Neuron (in vitro differentiated cells): Measurements from ENCODE around the gene TGM1.
"Not testable (repeated sequence)": the region's sequence is repeated elsewhere in the genome, so short reads cannot be mapped to it uniquely, and the experiment has no call there.

ENCODE experiments used
- H2AFZ ChIP-seq: one replicate; pipeline ENCODE4 v1.6.1; 2013; ENCODE audit warnings: low read depth, mild to moderate bottlenecking, inconsistent platforms, low read length, moderate library complexity
- H3K27me3 ChIP-seq: one replicate; pipeline ENCODE4 v1.6.1; 2013; ENCODE audit warnings: low read length; ENCODE audit not compliant: insufficient read depth
- H3K36me3 ChIP-seq: one replicate; pipeline ENCODE4 v1.6.1; 2013; ENCODE audit warnings: low read length; ENCODE audit not compliant: insufficient read depth
- H3K4me1 ChIP-seq: one replicate; pipeline ENCODE4 v1.6.1; 2013; ENCODE audit warnings: low read length; ENCODE audit not compliant: insufficient read depth
- H3K4me3 ChIP-seq: 2 replicates; pipeline ENCODE4 v1.5.1; 2013; ENCODE audit warnings: mild to moderate bottlenecking, low read length, moderate library complexity
- H3K9me3 ChIP-seq: one replicate; pipeline ENCODE4 v1.6.1; 2013; ENCODE audit warnings: low read length

TGM1 gene

DNA sequence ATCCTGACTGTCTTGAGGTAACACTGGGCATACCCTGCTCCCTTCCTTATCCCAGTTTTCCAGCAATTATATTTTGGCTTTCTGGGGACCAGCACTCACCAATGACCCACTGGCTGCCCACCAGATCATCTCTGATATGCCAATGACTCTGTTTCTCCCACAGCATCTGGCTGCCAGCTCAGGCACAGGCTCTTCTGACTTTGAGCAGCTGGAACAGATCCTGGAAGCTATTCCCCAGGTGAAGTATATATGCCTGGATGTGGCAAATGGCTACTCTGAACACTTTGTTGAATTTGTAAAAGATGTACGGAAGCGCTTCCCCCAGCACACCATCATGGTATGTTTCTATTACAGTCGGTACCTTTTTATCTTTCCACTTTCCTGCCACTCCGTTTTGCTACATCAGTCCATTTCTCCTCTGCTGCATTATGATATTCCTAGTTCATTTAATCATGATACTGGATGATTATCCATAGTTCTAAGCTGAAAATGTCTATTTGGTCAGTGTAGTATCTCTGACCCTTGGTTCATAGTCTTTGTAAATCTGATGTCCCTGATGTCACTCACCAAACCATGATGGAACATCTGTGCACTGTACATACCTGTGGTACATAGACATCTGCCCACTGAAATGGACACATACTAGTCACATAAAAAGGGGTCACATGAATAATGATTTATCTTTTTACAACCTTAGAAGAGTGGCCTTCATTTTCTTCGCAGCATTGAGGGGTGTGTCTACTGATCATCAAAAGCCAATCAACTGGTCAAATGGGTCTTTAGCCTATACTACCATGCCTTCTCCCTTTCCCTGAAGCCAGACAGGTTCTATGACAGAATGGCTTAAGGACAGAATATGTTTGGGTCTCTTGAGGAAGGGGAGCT, 26.9 kb downstream of the TGM1 start:
- H3K27me3 ChIP-seq, result no peaks in the 10 kb centered on the region
- no peak overlapping the region for H2AFZ ChIP-seq
- H3K4me3 ChIP-seq, result no peak overlapping the region
- H3K36me3 ChIP-seq, result peaks cover 58% of the 10 kb centered on the region
- peaks cover 32% of the 10 kb centered on the region for H3K4me1 ChIP-seq
- no peaks in the 10 kb centered on the region for H3K9me3 ChIP-seq

DNA sequence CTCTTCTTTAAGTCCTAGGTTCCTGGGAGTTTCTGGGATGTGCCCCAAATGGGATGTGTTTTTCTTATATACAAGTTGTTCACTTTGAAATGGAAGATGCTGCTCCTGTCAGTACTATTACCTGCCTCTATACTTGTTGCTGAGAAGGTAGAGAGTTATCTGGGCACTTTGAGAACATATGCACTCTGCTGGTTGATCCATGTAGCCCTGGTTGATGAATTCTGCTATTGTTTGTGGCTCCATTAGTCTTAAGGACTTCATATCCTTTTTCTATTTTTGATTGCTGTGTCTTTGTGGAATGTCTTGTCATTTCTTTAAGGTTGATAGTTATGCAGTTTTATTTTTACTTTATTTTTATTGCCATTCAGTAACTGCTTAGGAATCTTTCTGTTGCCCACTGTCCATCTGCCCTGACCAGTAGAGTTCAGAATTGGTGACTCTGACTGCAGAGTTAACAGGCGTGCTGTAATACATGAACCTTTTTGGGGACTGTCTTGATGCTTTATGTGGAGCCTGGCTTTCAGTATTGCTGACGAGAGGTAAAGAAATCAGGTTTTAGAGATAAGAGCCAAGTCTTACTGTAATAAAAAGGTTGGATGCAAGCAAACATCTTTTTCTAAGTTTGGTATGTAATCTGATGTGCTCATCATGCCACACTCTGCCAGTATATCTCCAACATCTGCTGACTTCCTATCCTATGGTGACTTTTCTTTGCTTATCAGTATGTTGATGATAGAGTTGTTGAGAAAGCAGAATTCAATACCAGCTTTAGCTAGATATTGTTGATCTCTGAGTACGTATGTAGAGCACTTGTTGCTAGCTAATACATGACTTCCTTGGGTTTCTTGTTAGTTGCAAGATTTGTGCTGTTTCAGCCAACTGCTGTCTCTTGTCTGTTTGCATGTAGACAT, 28.6 kb downstream of the TGM1 start:
- H3K9me3 ChIP-seq, result no peaks in the 10 kb centered on the region
- H3K27me3 ChIP-seq, result no peaks in the 10 kb centered on the region
- H3K4me1 ChIP-seq, result peaks cover 22% of the 10 kb centered on the region
- no peak overlapping the region for H2AFZ ChIP-seq
- no peak overlapping the region for H3K4me3 ChIP-seq
- peaks cover 41% of the 10 kb centered on the region for H3K36me3 ChIP-seq

DNA sequence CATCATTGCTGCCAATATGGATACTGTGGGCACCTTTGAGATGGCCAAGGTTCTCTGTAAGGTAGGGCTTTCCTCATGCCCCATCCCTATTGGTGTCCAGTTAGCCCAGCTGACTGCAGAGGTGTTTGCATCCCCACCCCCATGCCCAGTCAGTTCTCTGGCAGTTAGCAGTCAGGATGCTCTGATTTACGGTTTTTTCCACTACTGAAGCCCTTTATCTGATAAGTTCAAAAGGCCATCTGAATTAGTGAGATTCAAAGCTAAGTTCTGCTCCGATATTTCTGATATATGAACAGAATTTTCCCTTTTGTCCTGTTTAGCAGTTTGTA, 29.5 kb downstream of the TGM1 start:
- no peaks in the 10 kb centered on the region for H3K27me3 ChIP-seq
- peaks cover 22% of the 10 kb centered on the region for H3K4me1 ChIP-seq
- no peak overlapping the region for H2AFZ ChIP-seq
- no peaks in the 10 kb centered on the region for H3K9me3 ChIP-seq
- peaks cover 34% of the 10 kb centered on the region for H3K36me3 ChIP-seq
- H3K4me3 ChIP-seq, result peak overlapping the region; percentile 67

DNA sequence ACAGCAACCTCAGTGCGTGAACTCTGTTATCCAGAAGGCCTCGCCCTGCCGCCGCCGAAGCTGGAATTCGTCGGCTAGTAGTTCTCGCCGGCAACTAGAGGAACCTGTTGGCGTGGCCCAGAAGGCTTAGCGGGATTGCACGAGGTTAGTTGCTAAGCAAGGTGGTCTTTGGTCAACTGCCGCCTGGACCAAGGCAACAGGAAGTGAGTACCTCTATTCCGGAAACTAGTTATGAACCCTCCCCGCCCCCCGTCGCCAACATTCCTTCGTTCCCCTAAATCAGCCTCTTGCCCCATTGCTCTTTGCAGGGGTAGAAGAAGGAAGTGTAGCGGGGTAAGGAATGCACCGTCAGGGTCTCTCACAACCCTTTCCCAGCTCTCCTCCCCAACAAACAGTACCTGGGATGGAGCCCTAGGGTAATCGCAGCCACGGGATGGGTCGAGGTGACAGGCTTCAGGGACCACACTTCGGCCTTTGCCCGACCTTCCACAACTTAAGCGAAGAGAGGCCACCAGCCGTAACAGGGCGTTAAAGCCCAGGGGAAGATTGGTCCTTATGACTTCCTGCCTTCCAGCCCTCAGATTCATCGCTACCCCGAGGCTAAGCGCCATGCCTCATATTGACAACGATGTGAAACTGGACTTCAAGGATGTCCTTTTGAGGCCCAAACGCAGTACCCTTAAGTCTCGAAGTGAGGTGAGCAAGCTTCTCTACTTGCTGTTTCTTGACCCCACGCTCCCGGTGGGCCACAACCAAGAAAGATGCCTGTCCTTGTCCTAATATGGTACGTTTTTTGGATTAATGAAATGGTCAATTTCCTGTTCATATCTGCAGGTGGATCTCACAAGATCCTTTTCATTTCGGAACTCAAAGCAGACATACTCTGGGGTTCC, 30.1 kb downstream of the TGM1 start, which contains the start of gene GMPR2:
GMPR2 (plus strand) TSS at position 285 of the 893 bp plus-strand sequence; CDS start at position 610, 325 bp downstream.
- Histone ChIP-seq H3K36me3 (peaks cover 34% of the 10 kb centered on the region), H3K4me3 (peak within 1 kb of the TSS; percentile 67), H3K9me3 (no peaks in the 10 kb centered on the region), H3K27me3 (no peaks in the 10 kb centered on the region), H3K4me1 (peaks cover 22% of the 10 kb centered on the region), H2AFZ (peak within 1 kb of the TSS; percentile 23)

DNA sequence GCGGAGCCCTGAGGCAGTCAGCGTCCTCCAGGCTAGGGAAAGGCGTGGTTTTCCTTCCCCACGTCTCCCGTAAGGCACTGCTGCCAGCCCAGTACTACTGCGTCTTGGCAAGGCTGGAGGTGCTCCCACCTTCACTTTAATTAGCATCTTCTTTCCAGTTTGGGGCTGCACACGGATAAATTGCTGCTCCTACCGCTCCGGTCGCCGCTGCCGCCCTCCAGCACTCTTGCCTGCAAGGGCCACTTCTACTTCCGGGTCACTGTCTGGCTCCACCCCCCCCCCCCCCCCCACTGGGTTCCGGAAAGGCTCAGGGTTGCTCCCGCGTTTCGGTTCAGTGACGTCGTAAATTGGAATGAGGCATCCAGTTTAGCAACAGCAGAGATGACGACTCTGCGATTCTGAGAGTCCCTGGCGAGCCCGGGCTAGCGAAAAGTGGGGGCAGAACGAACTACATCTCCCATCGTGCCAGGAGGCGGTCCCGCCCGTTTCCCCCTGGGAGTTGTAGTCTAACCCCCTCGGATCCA, 30.8 kb downstream of the TGM1 start, which contains the start of gene NEDD8:
NEDD8 (minus strand) TSS at position 247 of the 524 bp plus-strand sequence; CDS start at position 147, 100 bp downstream.
- peaks cover 29% of the 10 kb centered on the region for H3K36me3 ChIP-seq
- peak within 1 kb of the TSS; percentile 23 for H2AFZ ChIP-seq
- H3K9me3 ChIP-seq, result no peaks in the 10 kb centered on the region
- H3K4me1 ChIP-seq, result peaks cover 22% of the 10 kb centered on the region
- H3K27me3 ChIP-seq, result no peaks in the 10 kb centered on the region
- H3K4me3 ChIP-seq, result peak within 1 kb of the TSS; percentile 67

DNA sequence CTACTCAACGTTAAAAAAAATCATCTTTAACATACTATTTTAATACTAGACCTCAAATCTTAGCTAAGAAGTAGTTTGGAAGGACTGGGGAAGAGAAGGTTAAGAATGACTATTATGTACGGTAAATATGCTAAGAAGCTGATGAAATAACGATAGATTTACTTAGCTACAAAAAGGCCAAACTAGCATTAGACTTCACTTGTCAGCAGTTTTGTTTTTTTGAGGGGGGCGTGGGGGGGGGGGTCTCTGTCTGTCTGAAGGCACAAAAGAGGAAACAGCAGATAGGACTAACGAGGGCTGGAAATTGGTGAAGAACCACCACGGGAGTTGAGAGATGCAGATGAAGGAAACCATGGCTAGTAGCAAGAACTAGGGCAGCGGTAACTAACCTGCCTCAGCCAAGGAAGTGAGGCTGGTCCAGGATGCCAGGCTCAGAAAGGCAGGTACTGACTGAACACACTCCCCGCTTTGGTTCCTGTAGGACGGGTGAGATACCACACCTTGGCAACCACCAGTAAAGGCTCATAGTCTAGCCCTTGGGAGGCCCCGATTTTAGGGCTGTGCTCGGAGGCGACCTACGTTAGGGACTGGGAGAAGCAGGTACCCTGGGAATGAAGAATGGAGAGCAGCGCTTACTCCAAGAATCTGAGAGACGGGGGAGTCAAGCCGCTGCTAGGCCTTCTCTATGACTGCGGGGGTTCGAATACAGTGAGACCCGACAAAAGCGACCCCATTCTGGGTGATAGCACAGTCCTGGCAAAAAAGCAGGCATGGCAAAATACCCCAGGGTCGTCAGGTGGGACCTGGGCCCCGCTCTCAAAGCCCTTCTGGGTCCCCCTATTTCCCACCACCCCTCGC, 31.5 kb downstream of the TGM1 start:
- Histone ChIP-seq H3K9me3 (no peaks in the 10 kb centered on the region), H3K4me3 (peak overlapping the region; percentile 67), H3K36me3 (peaks cover 24% of the 10 kb centered on the region), H2AFZ (peak overlapping the region; percentile 23), H3K4me1 (peaks cover 22% of the 10 kb centered on the region), H3K27me3 (no peaks in the 10 kb centered on the region)

DNA sequence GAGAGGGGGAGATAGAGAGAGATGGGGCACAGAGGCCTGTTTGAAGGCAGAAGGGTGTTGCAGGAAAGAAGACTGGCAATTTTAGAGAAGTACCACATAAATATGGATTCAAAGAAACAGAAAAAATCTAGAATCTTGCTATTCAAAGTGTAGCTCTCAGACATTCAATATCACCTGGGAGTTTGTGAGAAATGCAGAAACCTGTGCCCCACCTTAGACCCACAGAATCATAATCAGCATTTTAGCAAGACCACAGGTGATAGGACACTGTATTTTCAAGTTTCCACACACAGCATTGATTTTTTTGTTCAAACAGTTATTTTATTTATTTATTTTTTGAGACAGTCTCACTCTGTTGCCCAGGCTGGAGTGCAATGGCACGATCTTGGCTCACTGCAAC, 34.1 kb downstream of the TGM1 start:
- peaks cover 10% of the 10 kb centered on the region for H3K36me3 ChIP-seq
- no peak overlapping the region for H3K4me3 ChIP-seq
- no peaks in the 10 kb centered on the region for H3K27me3 ChIP-seq
- peaks cover 20% of the 10 kb centered on the region for H3K4me1 ChIP-seq
- no peaks in the 10 kb centered on the region for H3K9me3 ChIP-seq
- no peak overlapping the region for H2AFZ ChIP-seq

DNA sequence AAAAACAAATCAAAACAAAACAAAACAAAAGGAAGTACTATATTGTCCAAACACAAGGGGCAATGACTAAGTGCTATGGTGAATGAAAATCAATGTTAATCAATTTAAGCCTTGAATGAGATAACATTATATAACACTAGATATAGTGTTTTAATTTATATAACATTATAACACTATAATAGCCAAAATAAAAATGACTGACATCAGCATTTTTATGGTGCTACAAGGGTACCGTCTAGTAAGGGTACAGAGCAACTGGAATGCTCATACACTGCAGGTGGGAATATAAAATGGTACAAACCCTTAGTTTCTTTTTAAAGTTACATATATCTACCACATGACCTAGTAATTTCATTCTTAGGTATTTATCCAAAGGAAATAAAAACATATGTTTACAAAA, 36.5 kb downstream of the TGM1 start:
- Histone ChIP-seq H3K36me3 (peaks cover 10% of the 10 kb centered on the region), H3K4me3 (no peak overlapping the region), H3K4me1 (peaks cover 7% of the 10 kb centered on the region), H3K9me3 (no peaks in the 10 kb centered on the region), H2AFZ (no peak overlapping the region), H3K27me3 (no peaks in the 10 kb centered on the region)

DNA sequence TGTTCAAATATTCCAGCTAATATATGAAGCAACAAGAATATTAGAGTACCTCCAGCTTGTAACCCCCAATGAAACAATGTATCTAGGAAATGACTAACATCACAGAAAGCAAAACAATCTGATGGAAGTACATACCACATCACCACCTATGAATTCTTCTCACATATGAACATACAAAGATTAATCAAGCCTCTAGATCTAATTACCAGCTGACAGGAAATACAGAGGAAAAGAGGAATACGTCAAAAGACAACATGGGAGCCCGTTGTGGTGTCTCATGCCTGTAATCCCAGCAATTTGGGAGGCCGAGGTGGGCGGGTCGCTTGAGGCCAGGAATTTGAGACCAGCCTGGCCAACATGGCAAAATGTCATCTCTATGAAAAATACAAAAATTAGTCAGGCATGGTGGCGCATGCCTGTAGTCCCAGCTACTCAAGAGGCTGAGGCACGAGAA, 38.3 kb downstream of the TGM1 start:
- Histone ChIP-seq H3K4me3 (no peak overlapping the region), H2AFZ (no peak overlapping the region), H3K36me3 (peaks cover 10% of the 10 kb centered on the region), H3K9me3 (no peaks in the 10 kb centered on the region), H3K27me3 (no peaks in the 10 kb centered on the region), H3K4me1 (no peaks in the 10 kb centered on the region)

DNA sequence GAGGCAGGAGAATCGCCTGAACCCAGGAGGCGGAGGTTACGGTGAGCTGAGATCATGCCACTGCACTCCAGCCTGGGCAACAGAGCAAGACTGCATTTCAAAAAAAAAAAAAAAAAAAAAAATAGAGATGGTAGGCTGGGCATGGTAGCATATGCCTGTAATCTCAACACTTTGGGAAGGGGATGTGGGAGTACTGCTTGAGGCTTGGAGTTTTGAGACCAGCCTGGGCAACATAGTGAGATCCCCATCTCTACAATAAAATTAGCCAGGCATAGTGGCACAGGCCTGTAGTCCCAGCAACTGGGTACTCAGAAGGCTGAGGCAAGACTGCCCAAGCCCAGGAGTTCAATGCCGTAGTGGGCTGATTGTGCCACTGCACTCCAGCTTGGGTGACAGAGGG, 40.0 kb downstream of the TGM1 start:
- not testable (repeated sequence) for H3K36me3 ChIP-seq, H2AFZ ChIP-seq, H3K4me3 ChIP-seq, H3K9me3 ChIP-seq, H3K4me1 ChIP-seq, H3K27me3 ChIP-seq

DNA sequence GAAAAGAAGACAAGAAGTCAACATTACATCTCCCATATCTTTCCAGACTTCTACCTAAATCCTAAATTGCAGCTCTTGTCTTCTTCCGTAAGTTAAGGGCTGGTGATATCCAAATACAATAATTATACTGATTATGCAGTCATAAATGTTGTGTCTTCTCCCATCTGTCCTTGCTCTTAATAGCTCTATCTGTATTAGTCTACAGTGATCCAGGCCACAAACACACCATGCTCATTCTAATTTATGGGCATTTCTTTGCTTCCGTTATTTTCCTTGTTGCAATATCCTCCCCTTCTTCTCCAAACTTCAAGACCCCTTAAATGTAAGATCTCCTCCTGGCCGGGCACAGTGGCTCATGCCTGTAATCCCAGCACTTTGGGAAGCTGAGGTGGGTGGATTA, 43.5 kb downstream of the TGM1 start:
- no peak overlapping the region for H3K4me3 ChIP-seq
- H3K27me3 ChIP-seq, result no peaks in the 10 kb centered on the region
- H2AFZ ChIP-seq, result no peak overlapping the region
- no peaks in the 10 kb centered on the region for H3K9me3 ChIP-seq
- H3K4me1 ChIP-seq, result peaks cover 5% of the 10 kb centered on the region
- H3K36me3 ChIP-seq, result peaks cover 7% of the 10 kb centered on the region
